Activated CD8-positive, alpha-beta T cell treated with anti-CD3 and anti-CD28 coated beads for 36 hours (primary cell): Measurements from ENCODE around the gene SAMD7. TPM values are rescaled to one million over a fixed set of nuclear protein-coding genes. Genes with fewer than 3 reads are reported as not detected.

ENCODE experiments used
- ATAC-seq: fragments of 200-7000 bp; cut with Tn5 transposase; one replicate; pipeline ENCODE4 v1.10.0; 2021; ENCODE audit warnings: mild to moderate bottlenecking, moderate library complexity
- CTCF ChIA-PET: fragments of 350-600 bp; sonication (Branson Sonifier 250); formaldehyde crosslinking; loops from one replicate; lab custom pipeline; 2021; ENCODE audit warnings: antibody characterized with exemption; lab: Charles Lee
- POLR2A ChIA-PET: fragments of 350-600 bp; sonication (Branson Sonifier 250); formaldehyde crosslinking; loops from one replicate; lab custom pipeline; 2021; ENCODE audit warnings: antibody characterized with exemption; lab: Charles Lee
- DNase-seq: peaks from one replicate; pipeline ENCODE4 v3.0.0-alpha.2; 2020
- H3K27ac Mint-ChIP-seq: one replicate; pipeline ENCODE4 v1.8.0; 2021; ENCODE audit warnings: mild to moderate bottlenecking, mixed read lengths
- H3K27me3 Mint-ChIP-seq: one replicate; pipeline ENCODE4 v1.8.0; 2021; ENCODE audit warnings: mixed read lengths
- H3K36me3 Mint-ChIP-seq: one replicate; pipeline ENCODE4 v1.8.0; 2021; ENCODE audit warnings: low read depth, mixed read lengths
- H3K4me1 Mint-ChIP-seq: one replicate; pipeline ENCODE4 v1.8.0; 2021; ENCODE audit warnings: low read depth, mixed read lengths
- H3K4me3 Mint-ChIP-seq: one replicate; pipeline ENCODE4 v1.8.0; 2021; ENCODE audit warnings: mild to moderate bottlenecking, moderate library complexity, mixed read lengths
- H3K9me3 Mint-ChIP-seq: one replicate; pipeline ENCODE4 v1.8.0; 2021; ENCODE audit warnings: mixed read lengths
- CTCF ChIP-seq: fragments of 200-600 bp; IDR thresholded peaks from one replicate; pipeline ENCODE4 v1.8.0; 2022; ENCODE audit warnings: antibody characterized with exemption, mild to moderate bottlenecking
- intact Hi-C: fragments of 100-400 bp; cut with micrococcal nuclease; formaldehyde crosslinking; loops from one replicate; pipeline ENCODE4 v1.10.0; 2022
- total RNA-seq, 2 experiments: library from RNA; stranded (reverse); gene quantifications; one replicate each; pipeline ENCODE4 v1.2.3, GENCODE V29; 2021

Gene SAMD7
- total RNA-seq, 2 experiments from 2014 or later = not detected

- Mint-ChIP-seq H3K4me1 (peaks cover 64% of the 10 kb centered on the region), H3K9me3 (peaks cover 4% of the 10 kb centered on the region), H3K27me3 (no peaks in the 10 kb centered on the region), H3K27ac (peak overlapping the region; percentile 97), H3K36me3 (peaks cover 15% of the 10 kb centered on the region), H3K4me3 (peak overlapping the region; percentile 85)
- ChIA-PET POLR2A (interaction anchor here (0.6 to 2.9 kb wide), 18 partner anchors 10 to 903 kb away, joined by 3 to 20 read pairs (median 4); partner anchors contain the start of genes LRRC34, LRRIQ4, MYNN and RPL22L1), CTCF (interaction anchor here (0.8 to 3.0 kb wide), 14 partner anchors 10 to 195 kb away, joined by 3 to 17 read pairs (median 3); no protein-coding TSS in a partner anchor)
- intact Hi-C loops = loop anchor here (5.0 kb wide), 3 partner anchors 105 to 205 kb away; partner anchors contain the start of genes LRRC34 and LRRIQ4
- ATAC-seq = peak; percentile 70
- no peak for TF ChIP-seq CTCF
- peak; percentile 64 for DNase-seq
These were observed 55.9 kb downstream of the SAMD7 start for GRCh38 chr3:169966951-169967915.

- ChIA-PET POLR2A (interaction anchor here (0.7 to 2.9 kb wide), 4 partner anchors 10 to 214 kb away, joined by 4 to 20 read pairs (median 4); no protein-coding TSS in a partner anchor), CTCF (interaction anchor here (1.0 to 1.1 kb wide), 3 partner anchors 10 to 23 kb away, joined by 3 to 4 read pairs (median 3); no protein-coding TSS in a partner anchor)
- Mint-ChIP-seq H3K27ac (peak overlapping the region; percentile 97), H3K36me3 (peaks cover 17% of the 10 kb centered on the region), H3K9me3 (peaks cover 4% of the 10 kb centered on the region), H3K4me3 (peak overlapping the region; percentile 85), H3K4me1 (peaks cover 66% of the 10 kb centered on the region), H3K27me3 (no peaks in the 10 kb centered on the region)
- ATAC-seq = no peak
- no peak for TF ChIP-seq CTCF
- intact Hi-C loops = loop anchor here (5.0 kb wide), 3 partner anchors 106 to 206 kb away; partner anchors contain the start of genes LRRC34 and LRRIQ4
- no peak for DNase-seq
These were observed 57.0 kb downstream of the SAMD7 start for GRCh38 chr3:169968224-169968885.

- ChIA-PET CTCF (interaction anchor here (0.6 to 1.0 kb wide), 2 partner anchors 9 to 206 kb away, joined by 3 to 4 read pairs; no protein-coding TSS in a partner anchor), POLR2A (interaction anchor here (0.6 to 0.7 kb wide), 2 partner anchors 17 to 302 kb away, joined by 3 to 4 read pairs; no protein-coding TSS in a partner anchor)
- TF ChIP-seq CTCF = no peak
- Mint-ChIP-seq H3K4me3 (peak overlapping the region; percentile 85), H3K4me1 (peaks cover 68% of the 10 kb centered on the region), H3K27ac (peak overlapping the region; percentile 97), H3K9me3 (peaks cover 3% of the 10 kb centered on the region), H3K36me3 (peaks cover 24% of the 10 kb centered on the region), H3K27me3 (no peaks in the 10 kb centered on the region)
- no peak for ATAC-seq
- no peak for DNase-seq
- intact Hi-C loops = loop anchor here (5.0 kb wide), 3 partner anchors 107 to 207 kb away; partner anchors contain the start of genes LRRC34 and LRRIQ4
These were observed 58.1 kb downstream of the SAMD7 start for GRCh38 chr3:169969174-169970095.

- intact Hi-C loops = no loop called here
These were observed 59.5 kb downstream of the SAMD7 start for GRCh38 chr3:169970847-169971246.

More at GRCh38 chr3:169970847-169971246, 59.5 kb downstream of the SAMD7 start:
- TF ChIP-seq CTCF = no peak
- ATAC-seq = no peak
- Mint-ChIP-seq H3K36me3 (peaks cover 26% of the 10 kb centered on the region), H3K9me3 (no peaks in the 10 kb centered on the region), H3K27me3 (no peaks in the 10 kb centered on the region), H3K4me3 (no peak overlapping the region), H3K4me1 (peaks cover 62% of the 10 kb centered on the region), H3K27ac (no peak overlapping the region)
- POLR2A ChIA-PET = no interaction called here
- CTCF ChIA-PET = interaction anchor here (0.9 kb wide), 1 partner anchor 161 kb away, joined by 4 read pairs; no protein-coding TSS in a partner anchor
- DNase-seq = no peak
